GM12892 (cell line): ENCODE data around the gene ZNF304.

ENCODE experiments used
- DNase-seq: peaks from one replicate; pipeline ENCODE4 v3.0.0; 2011; ENCODE audit not compliant: insufficient read length
- FAIRE-seq: peaks from 2 replicates; lab custom pipeline; 2011; peaks lifted over from hg19 to GRCh38; lab: Jason Lieb, UNC
- POLR2A ChIP-seq: IDR thresholded peaks from 2 replicates; pipeline ENCODE4 v1.6.1; 2011; ENCODE audit warnings: low read depth, low read length, control low read depth
- POLR2AphosphoS5 ChIP-seq: IDR thresholded peaks from 2 replicates; pipeline ENCODE4 v1.6.1; 2011; ENCODE audit warnings: low read depth, low read length, control low read depth
- TAF1 ChIP-seq: IDR thresholded peaks from 2 replicates; pipeline ENCODE4 v1.6.1; 2011; ENCODE audit warnings: low read depth, mild to moderate bottlenecking, control low read depth, low read length, borderline replicate concordance

Gene ZNF304

GRCh38 chr19:57321751-57322150 is 29.3 kb upstream of the ZNF304 start:
- TF ChIP-seq TAF1 (no peak), POLR2AphosphoS5 (no peak), POLR2A (no peak)
- FAIRE-seq (no peak), DNase-seq (no peak)

- DNase-seq: no peak
- no peak for FAIRE-seq
- TF ChIP-seq POLR2AphosphoS5 (no peak), POLR2A (no peak), TAF1 (no peak)
These were observed 26.1 kb upstream of the ZNF304 start for GRCh38 chr19:57324992-57325391.

- TF ChIP-seq POLR2AphosphoS5: no peak
- no peak for TF ChIP-seq TAF1
- TF ChIP-seq POLR2A: no peak
- FAIRE-seq: no peak
These were observed 23.1 kb upstream of the ZNF304 start for GRCh38 chr19:57327993-57328392.

GRCh38 chr19:57334191-57334590 is 16.9 kb upstream of the ZNF304 start:
- TF ChIP-seq POLR2AphosphoS5: no peak
- TF ChIP-seq POLR2A: no peak
- no peak for TF ChIP-seq TAF1
- no peak for DNase-seq
- no peak for FAIRE-seq

More at GRCh38 chr19:57327993-57328392, 23.1 kb upstream of the ZNF304 start:
- no peak for DNase-seq

GRCh38 chr19:57338877-57339276 is 12.2 kb upstream of the ZNF304 start:
- FAIRE-seq: no peak
- DNase-seq: no peak
- no peak for TF ChIP-seq POLR2A
- TF ChIP-seq TAF1: no peak
- no peak for TF ChIP-seq POLR2AphosphoS5

GRCh38 chr19:57342582-57342981 is 8.5 kb upstream of the ZNF304 start:
- DNase-seq: no peak

GRCh38 chr19:57348136-57348535 is 2.9 kb upstream of the ZNF304 start:
- FAIRE-seq (no peak), DNase-seq (no peak)
- TF ChIP-seq POLR2A (no peak), POLR2AphosphoS5 (no peak), TAF1 (no peak)

More at GRCh38 chr19:57342582-57342981, 8.5 kb upstream of the ZNF304 start:
- FAIRE-seq: no peak
- TF ChIP-seq TAF1 (no peak), POLR2AphosphoS5 (no peak), POLR2A (no peak)

GRCh38 chr19:57351867-57352266 is 796 bp downstream of the ZNF304 start:
- no peak for FAIRE-seq
- no peak for TF ChIP-seq POLR2AphosphoS5
- no peak for TF ChIP-seq TAF1
- TF ChIP-seq POLR2A: no peak
- no peak for DNase-seq

- FAIRE-seq (no peak), DNase-seq (no peak)
- TF ChIP-seq POLR2AphosphoS5 (no peak), POLR2A (no peak), TAF1 (no peak)
These were observed 4.8 kb downstream of the ZNF304 start for GRCh38 chr19:57355916-57356315.

GRCh38 chr19:57357406-57357805 is 6.3 kb downstream of the ZNF304 start:
- DNase-seq (no peak), FAIRE-seq (no peak)
- no peak for TF ChIP-seq POLR2A
- no peak for TF ChIP-seq POLR2AphosphoS5
- no peak for TF ChIP-seq TAF1

- DNase-seq (no peak), FAIRE-seq (no peak)
- no peak for TF ChIP-seq POLR2A
- no peak for TF ChIP-seq POLR2AphosphoS5
- TF ChIP-seq TAF1: no peak
These were observed 8.2 kb downstream of the ZNF304 start for GRCh38 chr19:57359300-57359699.

- DNase-seq (no peak), FAIRE-seq (no peak)
- TF ChIP-seq POLR2AphosphoS5: no peak
- no peak for TF ChIP-seq TAF1
- no peak for TF ChIP-seq POLR2A
These were observed 11.3 kb downstream of the ZNF304 start for GRCh38 chr19:57362419-57362818.
